C4-2B (cell line): ENCODE data around the gene PLPPR3.

Source experiments
- H3K27ac ChIP-seq: fragments of 450-650 bp; 2 replicates; pipeline ENCODE4 v1.5.1; 2017
- CTCF ChIP-seq: fragments of 450-650 bp; conservative IDR thresholded peaks from 2 replicates; pipeline ENCODE4 v1.5.1; 2017; ENCODE audit warnings: mild to moderate bottlenecking
- ZFX ChIP-seq: fragments of 450-650 bp; IDR thresholded peaks from 2 replicates; pipeline ENCODE4 v1.6.1; 2017

The PLPPR3 gene

GRCh38 chr19:807627-808422 is 13.9 kb downstream of the PLPPR3 start:
- TF ChIP-seq ZFX (no peak), CTCF (no peak)
- no peak overlapping the region for H3K27ac ChIP-seq

GRCh38 chr19:806815-807421 is 14.8 kb downstream of the PLPPR3 start:
- no peak overlapping the region for H3K27ac ChIP-seq
- no peak for TF ChIP-seq CTCF
- no peak for TF ChIP-seq ZFX

- TF ChIP-seq CTCF (no peak), ZFX (no peak)
- H3K27ac ChIP-seq, result no peak overlapping the region
Measured at GRCh38 chr19:805600-806550, 15.9 kb downstream of the PLPPR3 start.

- TF ChIP-seq CTCF (no peak), ZFX (no peak)
- no peak overlapping the region for H3K27ac ChIP-seq
Measured at GRCh38 chr19:805166-805551, 16.6 kb downstream of the PLPPR3 start.

GRCh38 chr19:804419-805165 is 17.2 kb downstream of the PLPPR3 start:
- TF ChIP-seq CTCF (no peak), ZFX (no peak)
- no peak overlapping the region for H3K27ac ChIP-seq

GRCh38 chr19:803686-804418 is 17.9 kb downstream of the PLPPR3 start:
- H3K27ac ChIP-seq, result no peak overlapping the region
- TF ChIP-seq CTCF, result no peak
- no peak for TF ChIP-seq ZFX
